ENCODE results near the gene IGFL4. TPM values are rescaled to one million over a fixed set of nuclear protein-coding genes. Genes with fewer than 3 reads are reported as not detected.

IGFL4 gene
- total RNA-seq, 1 donor from 2014 or later = not detected

- Histone ChIP-seq H3K9me3 (replicated peaks) (no peaks in the 10 kb centered on the region), H3K4me3 (no peak overlapping the region), H3K4me1 (peaks cover 26% of the 10 kb centered on the region), H3K36me3 (no peaks in the 10 kb centered on the region), H3K27me3 (ENCODE audit: low read depth) (peaks cover 45% of the 10 kb centered on the region), H3K27ac (replicated peaks) (no peak overlapping the region)
- TF ChIP-seq CTCF (IDR thresholded peaks at IDR 0.05; ENCODE audit: borderline replicate concordance) = no peak
- intact Hi-C loops (cut with micrococcal nuclease) = no loop called here
- no peak for DNase-seq
Observed at GRCh38 chr19:46019270-46019669, 21.5 kb downstream of the IGFL4 start.

GRCh38 chr19:46018729-46019251 lies 22.0 kb downstream of the IGFL4 start:
- TF ChIP-seq CTCF (IDR thresholded peaks at IDR 0.05; ENCODE audit: borderline replicate concordance) = no peak
- no peak for DNase-seq
- Histone ChIP-seq H3K36me3 (no peaks in the 10 kb centered on the region), H3K4me1 (peaks cover 26% of the 10 kb centered on the region), H3K9me3 (replicated peaks) (no peaks in the 10 kb centered on the region), H3K4me3 (no peak overlapping the region), H3K27ac (replicated peaks) (no peak overlapping the region), H3K27me3 (ENCODE audit: low read depth) (peaks cover 45% of the 10 kb centered on the region)
- intact Hi-C loops (cut with micrococcal nuclease) = no loop called here

- H3K9me3 ChIP-seq (replicated peaks) = no peaks in the 10 kb centered on the region
- H3K27me3 ChIP-seq (ENCODE audit: low read depth) = peaks cover 45% of the 10 kb centered on the region
- TF ChIP-seq CTCF (IDR thresholded peaks at IDR 0.05; ENCODE audit: borderline replicate concordance) = no peak
- peaks cover 26% of the 10 kb centered on the region for H3K4me1 ChIP-seq
- no peaks in the 10 kb centered on the region for H3K36me3 ChIP-seq
- intact Hi-C loops (cut with micrococcal nuclease) = no loop called here
- H3K4me3 ChIP-seq = no peak overlapping the region
- H3K27ac ChIP-seq (replicated peaks) = no peak overlapping the region
- DNase-seq = no peak
Observed at GRCh38 chr19:46017874-46018675, 22.7 kb downstream of the IGFL4 start.

- peaks cover 45% of the 10 kb centered on the region for H3K27me3 ChIP-seq (ENCODE audit: low read depth)
- no peaks in the 10 kb centered on the region for H3K9me3 ChIP-seq (replicated peaks)
- H3K4me3 ChIP-seq = peak overlapping the region; percentile 75
- DNase-seq = no peak
- peaks cover 26% of the 10 kb centered on the region for H3K4me1 ChIP-seq
- no peaks in the 10 kb centered on the region for H3K36me3 ChIP-seq
- no peak overlapping the region for H3K27ac ChIP-seq (replicated peaks)
- TF ChIP-seq CTCF (IDR thresholded peaks at IDR 0.05; ENCODE audit: borderline replicate concordance) = peak; percentile 33
- intact Hi-C loops (cut with micrococcal nuclease) = no loop called here
Observed at GRCh38 chr19:46017095-46017429, 23.7 kb downstream of the IGFL4 start.

- Histone ChIP-seq H3K4me1 (peaks cover 26% of the 10 kb centered on the region), H3K27me3 (ENCODE audit: low read depth) (peaks cover 48% of the 10 kb centered on the region), H3K9me3 (replicated peaks) (no peaks in the 10 kb centered on the region), H3K36me3 (no peaks in the 10 kb centered on the region), H3K4me3 (peak overlapping the region; percentile 75), H3K27ac (replicated peaks) (no peak overlapping the region)
- peak; percentile 95 for TF ChIP-seq CTCF (IDR thresholded peaks at IDR 0.05; ENCODE audit: borderline replicate concordance)
- peak; percentile 83 for DNase-seq
- intact Hi-C loops (cut with micrococcal nuclease) = no loop called here
Observed at GRCh38 chr19:46016426-46017094, 24.2 kb downstream of the IGFL4 start.

Data from left ventricle myocardium inferior (tissue), 1 donor.